RWPE1 (cell line): Measurements from ENCODE around the gene GPSM1.

Experiments used
- CTCF ChIA-PET: fragments of 350-600 bp; sonication (Branson Sonifier 250); formaldehyde crosslinking; extraction: SDS; loops from one replicate; lab custom pipeline; 2021; lab: Yijun Ruan, JAX
- POLR2A ChIA-PET: fragments of 400-600 bp; formaldehyde crosslinking; extraction: SDS; loops from one replicate; lab custom pipeline; 2020; ENCODE audit warnings: antibody characterized with exemption; ENCODE audit not compliant: low non-redundant PET; lab: Yijun Ruan, JAX
- DNase-seq: peaks from one replicate; pipeline ENCODE4 v3.0.0; 2012; ENCODE audit warnings: low spot score
- H3K27ac ChIP-seq: fragments of 450-650 bp; 2 replicates; pipeline ENCODE4 v1.5.1; 2017
- TF ChIP-seq, protein P1 (sequence below): fragments of 450-650 bp; conservative IDR thresholded peaks from 2 replicates; pipeline ENCODE4 v1.5.1; 2017; ENCODE audit warnings: low read depth, mild to moderate bottlenecking

Gene GPSM1

DNA sequence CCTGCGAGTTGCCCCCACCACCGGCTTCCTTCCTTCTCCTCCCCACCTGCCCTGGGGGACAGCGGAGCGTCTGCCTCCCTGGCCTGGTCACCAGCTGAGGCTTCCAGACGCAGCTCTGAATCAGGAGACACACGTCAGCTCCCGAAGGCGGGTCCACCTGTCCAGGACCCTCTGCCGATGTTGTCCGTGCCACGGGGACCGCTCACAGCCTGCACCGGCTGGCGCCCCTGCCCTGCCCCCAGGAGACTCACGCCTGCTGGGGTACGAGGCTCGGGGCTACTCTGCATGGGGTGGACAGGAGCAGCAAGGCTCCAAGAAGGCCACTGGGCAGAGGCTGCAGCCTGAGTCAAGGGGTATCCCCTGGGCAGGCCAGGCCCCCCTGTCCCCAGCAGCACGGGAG lies 21.5 kb upstream of the GPSM1 start:
- DNase-seq: no peak
- TF ChIP-seq, protein P1, sequence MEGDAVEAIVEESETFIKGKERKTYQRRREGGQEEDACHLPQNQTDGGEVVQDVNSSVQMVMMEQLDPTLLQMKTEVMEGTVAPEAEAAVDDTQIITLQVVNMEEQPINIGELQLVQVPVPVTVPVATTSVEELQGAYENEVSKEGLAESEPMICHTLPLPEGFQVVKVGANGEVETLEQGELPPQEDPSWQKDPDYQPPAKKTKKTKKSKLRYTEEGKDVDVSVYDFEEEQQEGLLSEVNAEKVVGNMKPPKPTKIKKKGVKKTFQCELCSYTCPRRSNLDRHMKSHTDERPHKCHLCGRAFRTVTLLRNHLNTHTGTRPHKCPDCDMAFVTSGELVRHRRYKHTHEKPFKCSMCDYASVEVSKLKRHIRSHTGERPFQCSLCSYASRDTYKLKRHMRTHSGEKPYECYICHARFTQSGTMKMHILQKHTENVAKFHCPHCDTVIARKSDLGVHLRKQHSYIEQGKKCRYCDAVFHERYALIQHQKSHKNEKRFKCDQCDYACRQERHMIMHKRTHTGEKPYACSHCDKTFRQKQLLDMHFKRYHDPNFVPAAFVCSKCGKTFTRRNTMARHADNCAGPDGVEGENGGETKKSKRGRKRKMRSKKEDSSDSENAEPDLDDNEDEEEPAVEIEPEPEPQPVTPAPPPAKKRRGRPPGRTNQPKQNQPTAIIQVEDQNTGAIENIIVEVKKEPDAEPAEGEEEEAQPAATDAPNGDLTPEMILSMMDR: no peak
- ChIA-PET CTCF (interaction anchor here (0.7 to 1.2 kb wide), 3 partner anchors 37 to 184 kb away, joined by 3 read pairs; no protein-coding TSS in a partner anchor), POLR2A (no interaction called here)
- H3K27ac ChIP-seq: peak overlapping the region; percentile 3

DNA sequence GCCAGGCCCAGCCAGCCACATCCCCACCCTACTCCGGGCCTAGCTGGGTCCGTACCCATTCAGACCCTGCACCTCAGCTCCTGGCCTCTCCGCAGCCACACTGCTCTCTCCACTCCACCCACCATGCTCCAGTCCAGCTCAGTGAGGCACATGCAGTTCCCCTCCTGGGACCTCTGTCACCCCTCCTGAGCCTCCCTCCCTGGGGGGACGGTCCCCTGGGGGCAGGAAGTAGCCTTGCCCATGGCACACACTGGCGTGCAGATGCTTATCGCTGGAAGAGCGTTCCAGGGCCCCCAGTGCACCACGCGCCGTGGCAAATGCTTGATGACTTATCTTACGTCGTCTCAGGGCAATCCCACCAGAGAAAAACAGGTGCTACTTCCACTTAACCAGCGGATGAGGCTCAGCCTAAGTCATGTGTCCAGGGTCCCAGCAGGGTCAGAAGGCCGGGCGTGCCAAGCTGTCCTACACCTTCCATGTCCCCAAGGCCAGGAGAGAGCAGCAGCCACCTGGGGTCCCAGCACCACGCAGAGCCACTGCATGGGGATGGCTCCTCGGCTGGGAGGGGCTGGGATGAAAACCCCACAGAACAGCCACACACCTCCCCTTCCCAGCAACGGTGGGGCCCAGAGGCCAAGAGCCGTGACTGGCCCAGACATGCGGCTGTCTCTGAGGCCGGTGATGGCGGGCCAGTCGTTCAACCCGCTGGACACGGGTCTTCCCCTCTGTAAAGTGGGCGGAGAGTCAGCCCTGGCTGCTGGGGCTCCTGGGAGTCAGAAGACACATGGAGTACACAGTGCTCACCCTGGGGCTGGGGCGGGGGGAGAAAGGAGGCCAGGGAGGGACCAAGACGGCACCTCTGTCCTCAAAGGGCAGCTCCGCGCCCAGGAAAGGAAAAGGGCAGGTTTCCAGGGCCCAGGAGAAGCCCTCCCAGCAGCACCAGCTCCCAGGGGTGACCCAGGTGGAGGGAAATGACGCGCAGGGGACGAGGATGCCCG lies 20.8 kb upstream of the GPSM1 start:
- peak; percentile 53 for DNase-seq
- ChIA-PET CTCF (interaction anchor here (0.9 kb wide), 1 partner anchor 95 kb away, joined by 3 read pairs; no protein-coding TSS in a partner anchor), POLR2A (no interaction called here)
- peak overlapping the region; percentile 11; the same call in 1 of the 2 replicates for H3K27ac ChIP-seq
- TF ChIP-seq, protein P1: no peak

- DNase-seq: no peak
- ChIA-PET CTCF (no interaction called here), POLR2A (no interaction called here)
- 0 out of 2 replicates have a peak overlapping the region, but pooled peaks have one; percentile 11 for H3K27ac ChIP-seq
- TF ChIP-seq, protein P1: no peak
Observed at GRCh38 chr9:136307215-136307750, 20.1 kb upstream of the GPSM1 start.

DNA sequence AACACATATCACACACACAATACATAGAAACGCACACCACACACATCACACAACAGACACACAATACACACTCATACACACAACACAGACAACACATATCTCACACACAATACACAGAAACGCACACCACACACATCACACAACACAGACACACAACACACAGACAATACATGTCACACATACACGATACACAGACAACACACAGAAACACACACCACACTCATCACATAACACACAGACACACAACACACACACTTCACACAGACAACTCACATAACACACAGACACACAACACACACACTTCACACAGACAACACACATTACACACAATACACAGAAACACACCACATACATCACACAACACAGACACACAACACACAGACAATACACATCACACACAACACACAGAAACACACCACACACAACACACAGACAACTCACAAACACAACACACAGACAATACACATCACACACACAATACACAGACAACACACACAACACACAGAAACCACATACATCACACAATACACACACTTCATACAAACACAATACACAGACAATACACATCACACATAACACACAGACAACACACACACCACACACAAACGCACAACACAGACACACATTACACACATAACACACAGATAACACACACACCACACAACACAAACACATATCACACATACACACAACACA lies 19.2 kb upstream of the GPSM1 start:
- POLR2A ChIA-PET: no interaction called here
- H3K27ac ChIP-seq: no peak overlapping the region
- CTCF ChIA-PET: interaction anchor here (0.6 kb wide), 1 partner anchor 45 kb away, joined by 3 read pairs; no protein-coding TSS in a partner anchor
- no peak for DNase-seq
- TF ChIP-seq, protein P1: no peak

- DNase-seq: no peak
- TF ChIP-seq, protein P1: no peak
- ChIA-PET POLR2A (no interaction called here), CTCF (interaction anchor here (0.6 kb wide), 1 partner anchor 45 kb away, joined by 3 read pairs; no protein-coding TSS in a partner anchor)
- no peak overlapping the region for H3K27ac ChIP-seq
Observed at GRCh38 chr9:136308702-136309053, 18.7 kb upstream of the GPSM1 start.
